Bronchial epithelial cell (primary cell): Measurements from ENCODE around the gene GAK. TPM values are rescaled to one million over a fixed set of nuclear protein-coding genes. Genes with fewer than 3 reads are reported as not detected.

Experiments
- DNase-seq: peaks from one replicate; pipeline ENCODE4 v3.0.0-alpha.2; 2010; ENCODE audit warnings: low read depth
- FAIRE-seq: peaks from 2 replicates; lab custom pipeline; 2011; peaks lifted over from hg19 to GRCh38; lab: Jason Lieb, UNC
- H3K27me3 ChIP-seq: 2 replicates; pipeline ENCODE4 v1.5.1; 2011; ENCODE audit warnings: low read length; ENCODE audit not compliant: control insufficient read depth, insufficient read depth
- H3K36me3 ChIP-seq: 2 replicates; pipeline ENCODE4 v1.5.1; 2011; ENCODE audit warnings: low read length; ENCODE audit not compliant: control insufficient read depth, insufficient read depth
- H3K4me3 ChIP-seq: 2 replicates; pipeline ENCODE4 v1.5.1; 2011; ENCODE audit warnings: mild to moderate bottlenecking, low read depth, low read length, control low read depth
- CTCF ChIP-seq: IDR thresholded peaks from 2 replicates; pipeline ENCODE4 v1.5.1; 2011; ENCODE audit warnings: mild to moderate bottlenecking, moderate library complexity, low read length, control low read depth, inconsistent platforms; ENCODE audit not compliant: insufficient read depth, severe bottlenecking
- total RNA-seq: library from RNA; depleted of rRNA; stranded (reverse); fragments of >200 nt; gene quantifications from 2 replicates; pipeline ENCODE4 v1.2.1, GENCODE V29; 2014

The GAK gene
- total RNA-seq, 1 donor from 2014 or later = 52.9 TPM

- TF ChIP-seq CTCF = no peak
- Histone ChIP-seq H3K4me3 (no peak overlapping the region), H3K27me3 (peaks cover 37% of the 10 kb centered on the region), H3K36me3 (no peaks in the 10 kb centered on the region)
- FAIRE-seq (no peak), DNase-seq (no peak)
These were observed 108.2 kb downstream of the GAK start for GRCh38 chr4:823761-824460.

- H3K4me3 ChIP-seq = no peak overlapping the region
- FAIRE-seq = no peak
- H3K36me3 ChIP-seq = no peaks in the 10 kb centered on the region
- TF ChIP-seq CTCF = no peak
- peaks cover 37% of the 10 kb centered on the region for H3K27me3 ChIP-seq
- no peak for DNase-seq
These were observed 108.8 kb downstream of the GAK start for GRCh38 chr4:823176-823760.

GRCh38 chr4:822361-823175 is 109.5 kb downstream of the GAK start:
- DNase-seq = no peak
- H3K36me3 ChIP-seq = no peaks in the 10 kb centered on the region
- TF ChIP-seq CTCF = no peak
- peaks cover 30% of the 10 kb centered on the region for H3K27me3 ChIP-seq
- no peak overlapping the region for H3K4me3 ChIP-seq
- FAIRE-seq = no peak

- Histone ChIP-seq H3K36me3 (no peaks in the 10 kb centered on the region), H3K4me3 (no peak overlapping the region), H3K27me3 (peaks cover 23% of the 10 kb centered on the region)
- FAIRE-seq = no peak
- no peak for DNase-seq
- no peak for TF ChIP-seq CTCF
These were observed 110.5 kb downstream of the GAK start for GRCh38 chr4:821631-822030.

GRCh38 chr4:821181-821591 is 110.9 kb downstream of the GAK start:
- H3K36me3 ChIP-seq = no peaks in the 10 kb centered on the region
- DNase-seq = no peak
- TF ChIP-seq CTCF = no peak
- peaks cover 23% of the 10 kb centered on the region for H3K27me3 ChIP-seq
- H3K4me3 ChIP-seq = no peak overlapping the region
- FAIRE-seq = no peak
